SHP77 (cell line): ENCODE results near the gene GNE.

Experiments
- DNase-seq, 2 experiments: peaks; one replicate each; lab custom pipeline; 2025; lab: John Stamatoyannopoulos, UW

The GNE gene

GRCh38 chr9:36166168-36166927 is 91.9 kb downstream of the GNE start:
- DNase-seq: peak; percentile 18 to 26

- DNase-seq: no peak
Observed at GRCh38 chr9:36165826-36166167, 92.5 kb downstream of the GNE start.

- DNase-seq: no peak
Observed at GRCh38 chr9:36164989-36165388, 93.3 kb downstream of the GNE start.
